ENCODE results near the gene MYRIP.

- no peak for TF ChIP-seq CTCF (IDR thresholded peaks at IDR 0.05)
- no peak for TF ChIP-seq POLR2A (IDR thresholded peaks at IDR 0.05)
Measured at GRCh38 chr3:40022297-40022827, 213.0 kb downstream of the MYRIP start.

Measured in adrenal gland (tissue), 5 donors.